Activated T-cell treated with anti-CD3 and anti-CD28 coated beads, Interleukin-2, amount 50 U/mL, for 1 hour (primary cell): ENCODE data around the gene ATP5F1D.

ENCODE experiments used
- DNase-seq: peaks from one replicate; pipeline ENCODE4 v3.0.0-alpha.2; 2020

ATP5F1D gene

DNA sequence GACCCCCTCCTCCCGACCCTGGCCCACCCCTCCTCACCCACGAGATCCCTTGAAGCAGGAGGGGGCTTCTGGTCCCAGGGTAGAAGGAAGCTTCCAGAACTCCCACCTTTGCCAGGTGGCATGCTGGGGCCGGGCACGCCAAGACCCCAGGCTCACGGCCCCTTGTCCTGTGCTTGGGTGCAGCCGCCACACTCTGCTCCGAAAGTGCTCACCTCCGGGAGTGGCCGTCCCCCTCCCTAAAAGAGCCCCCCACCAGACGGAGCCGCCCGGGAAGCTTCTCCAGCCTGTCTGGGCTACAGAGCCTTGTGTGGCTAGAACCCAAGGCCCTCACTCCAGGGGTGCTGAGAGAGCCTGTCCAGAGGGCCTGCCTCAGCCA, 42.4 kb downstream of the ATP5F1D start:
- DNase-seq: no peak

DNA sequence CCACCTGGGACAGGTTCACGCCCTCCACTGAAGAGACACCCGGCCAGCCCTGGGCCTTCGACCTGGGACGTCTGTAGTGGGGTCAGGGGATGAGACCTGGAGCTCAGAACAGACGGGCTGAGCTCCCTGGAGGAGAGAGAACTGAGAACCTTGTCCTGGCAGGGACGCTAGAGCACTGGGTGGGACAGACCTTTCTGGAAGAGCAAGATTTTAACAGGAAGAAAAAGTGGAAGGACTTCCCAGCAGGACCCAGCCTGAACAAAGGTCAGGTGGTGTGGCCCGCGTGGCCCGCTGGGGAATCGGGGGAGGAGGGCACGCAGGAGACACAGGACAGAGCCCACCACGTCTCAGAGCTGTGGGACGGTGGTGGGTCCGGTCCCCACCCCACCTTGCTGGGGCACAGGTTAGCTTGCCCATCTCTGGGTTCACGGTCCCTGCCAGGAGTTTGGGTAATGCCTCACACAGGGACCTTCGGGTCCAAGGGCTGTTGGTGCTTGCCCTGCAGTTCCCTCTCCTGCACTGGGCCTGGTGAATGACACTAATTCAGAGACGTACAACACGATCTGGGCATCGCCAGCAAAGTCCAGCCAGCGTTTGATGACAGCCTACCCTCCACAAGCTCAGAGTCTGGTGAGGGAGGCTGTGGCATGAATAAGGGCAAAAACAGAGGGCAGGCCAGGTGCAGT, 42.9 kb downstream of the ATP5F1D start:
- DNase-seq: no peak

DNA sequence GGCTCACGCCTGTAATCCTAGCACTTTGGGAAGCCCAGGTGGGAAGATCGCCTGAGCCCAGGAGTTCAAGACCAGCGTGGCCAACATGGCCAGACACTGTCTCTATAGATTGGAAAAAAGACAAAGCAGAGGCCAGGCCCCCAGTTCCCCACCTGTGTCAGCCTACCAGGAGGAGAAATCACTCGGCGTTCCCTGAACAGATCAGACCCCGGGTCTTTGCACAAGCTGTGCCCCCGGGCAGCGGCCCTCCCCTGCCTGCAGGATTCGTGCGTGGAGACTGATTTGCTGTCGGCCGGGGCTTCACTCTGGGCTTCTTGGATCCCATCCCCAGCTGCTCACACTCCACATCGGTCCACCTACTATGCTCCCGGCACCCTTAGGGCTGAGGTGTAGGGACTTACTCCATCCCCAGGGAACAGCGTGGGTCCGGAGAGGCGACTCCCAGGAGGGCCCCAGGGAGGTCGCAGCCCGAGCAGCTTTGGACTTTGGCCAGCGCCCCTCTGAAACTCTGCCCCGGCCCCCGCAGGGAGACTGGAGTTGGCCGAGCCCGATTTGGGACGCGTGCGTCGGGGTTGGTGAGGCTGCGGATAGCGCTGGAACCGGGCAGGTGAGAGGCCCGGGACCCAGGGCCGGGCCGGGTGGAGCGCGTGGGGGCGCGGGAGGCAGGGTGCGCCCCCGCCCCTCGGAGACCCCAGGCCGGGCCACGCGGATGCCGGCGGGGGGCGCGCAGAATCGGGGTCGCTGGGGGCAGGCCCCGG, 43.6 kb downstream of the ATP5F1D start:
- no peak for DNase-seq

DNA sequence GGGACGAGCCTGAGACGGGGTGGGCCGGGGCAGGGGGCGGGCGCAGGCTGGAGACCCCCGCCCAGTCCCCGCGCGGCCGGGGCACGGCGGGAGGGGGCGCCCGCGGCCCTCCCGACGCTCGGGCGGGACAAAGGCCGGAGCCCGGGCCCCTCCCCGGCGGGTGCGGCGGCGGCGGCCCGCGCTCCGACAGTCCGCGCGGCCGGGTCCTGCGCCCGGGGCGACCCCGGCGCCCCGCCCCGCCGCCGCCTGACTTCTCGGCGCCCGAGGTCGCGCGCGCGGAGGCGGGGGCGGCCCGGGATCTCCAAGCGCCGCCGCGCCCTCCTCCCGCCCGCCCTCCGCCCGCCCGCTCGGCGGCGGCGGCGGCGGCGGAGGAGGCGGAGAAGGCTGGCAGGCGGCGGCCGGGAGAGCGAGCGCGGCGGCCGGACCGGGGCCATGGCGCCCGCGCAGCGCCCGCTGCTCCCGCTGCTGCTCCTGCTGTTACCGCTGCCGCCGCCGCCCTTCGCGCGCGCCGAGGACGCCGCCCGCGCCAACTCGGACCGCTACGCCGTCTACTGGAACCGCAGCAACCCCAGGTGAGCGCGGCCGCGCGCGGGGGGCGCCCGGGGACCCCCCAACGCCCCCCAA, 44.3 kb downstream of the ATP5F1D start, which contains the start of gene EFNA2:
EFNA2 (plus strand) TSS at position 137 of the 624 bp plus-strand sequence; CDS start at position 433, 296 bp downstream.
- DNase-seq: no peak

DNA sequence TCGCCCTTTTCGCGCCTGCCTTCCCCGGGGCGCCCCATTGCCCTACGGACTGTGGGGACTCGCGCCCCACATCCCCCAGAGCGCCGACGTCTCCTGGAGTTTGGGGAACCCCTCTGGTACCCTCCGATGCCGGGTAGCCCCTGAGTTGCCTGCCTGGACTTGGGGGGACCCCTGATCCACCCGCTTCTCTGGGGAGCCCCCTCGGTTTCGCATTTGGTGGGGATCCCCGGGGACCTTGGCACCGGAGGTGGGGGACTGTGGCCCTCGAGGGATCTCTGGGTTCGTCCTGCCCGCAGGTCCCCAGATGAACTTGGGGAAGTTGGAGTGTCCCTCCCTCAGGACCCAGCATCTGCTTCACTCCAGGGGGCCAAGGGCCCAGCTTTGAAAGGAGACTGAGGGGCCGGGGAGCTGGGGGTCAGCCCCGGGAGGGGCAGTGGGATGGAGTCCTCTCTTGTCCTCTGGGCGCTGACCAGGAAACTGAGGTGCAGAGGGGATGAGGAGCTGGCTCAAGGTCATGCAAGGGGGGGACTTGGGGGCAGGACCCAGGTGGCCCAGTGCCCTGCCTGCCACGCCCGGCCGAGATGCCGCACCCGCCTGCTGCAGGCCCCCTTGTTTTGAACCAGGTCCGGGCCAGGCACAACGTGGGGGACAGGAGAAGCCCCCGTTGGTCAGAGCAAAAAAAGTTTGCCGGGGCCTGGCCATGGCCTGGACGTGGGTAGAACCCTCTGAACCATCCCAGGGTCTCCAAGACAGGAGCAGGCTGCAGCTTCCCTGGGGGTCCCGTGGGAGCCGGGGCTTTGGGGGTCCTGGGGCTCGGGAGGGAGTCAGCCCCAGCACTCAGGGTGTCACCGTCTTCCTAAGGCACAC, 45.2 kb downstream of the ATP5F1D start:
- DNase-seq: no peak

DNA sequence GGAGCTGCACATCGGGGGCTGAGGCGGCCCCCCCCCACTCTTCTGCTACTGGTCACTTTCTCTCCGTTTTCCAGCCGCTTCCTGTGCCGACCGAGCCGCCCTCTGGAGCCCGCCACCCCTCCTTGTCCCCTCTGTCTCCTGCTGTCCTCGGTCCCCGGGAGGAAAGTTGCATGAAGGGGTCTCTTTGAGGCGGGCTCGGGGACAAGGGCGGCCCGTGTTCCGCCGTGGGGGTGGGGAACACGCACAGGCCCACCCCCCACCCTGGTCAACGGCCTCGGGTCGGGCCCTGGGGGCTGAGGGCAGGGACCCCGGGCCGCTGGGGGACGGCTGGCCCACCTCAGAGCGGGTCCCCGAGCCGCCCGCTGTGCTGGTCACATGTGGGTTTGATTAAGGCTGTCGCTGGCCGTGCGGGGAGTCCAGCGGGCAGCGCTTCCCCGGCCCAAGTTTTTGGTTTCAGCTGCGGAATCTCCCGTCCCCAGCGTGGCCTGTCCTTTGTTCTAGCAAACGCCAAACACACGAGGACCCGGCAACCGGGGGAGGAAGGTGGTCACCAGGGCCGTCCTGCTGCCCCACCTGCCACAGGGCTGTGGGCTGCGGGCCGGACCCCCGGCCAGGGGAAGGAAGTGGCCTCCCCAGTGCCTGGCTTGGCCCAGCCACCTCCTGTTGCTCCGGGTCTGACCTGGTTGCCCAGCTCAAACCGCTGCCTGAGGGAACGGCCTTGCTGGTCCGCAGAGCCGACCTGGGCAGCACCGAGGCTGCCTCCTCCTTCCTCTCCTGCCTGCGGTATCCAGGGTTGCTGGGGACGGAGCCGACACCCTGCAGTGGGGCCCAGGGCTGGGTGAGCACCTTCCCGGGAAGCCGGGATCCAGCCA, 46.0 kb downstream of the ATP5F1D start:
- DNase-seq: no peak

DNA sequence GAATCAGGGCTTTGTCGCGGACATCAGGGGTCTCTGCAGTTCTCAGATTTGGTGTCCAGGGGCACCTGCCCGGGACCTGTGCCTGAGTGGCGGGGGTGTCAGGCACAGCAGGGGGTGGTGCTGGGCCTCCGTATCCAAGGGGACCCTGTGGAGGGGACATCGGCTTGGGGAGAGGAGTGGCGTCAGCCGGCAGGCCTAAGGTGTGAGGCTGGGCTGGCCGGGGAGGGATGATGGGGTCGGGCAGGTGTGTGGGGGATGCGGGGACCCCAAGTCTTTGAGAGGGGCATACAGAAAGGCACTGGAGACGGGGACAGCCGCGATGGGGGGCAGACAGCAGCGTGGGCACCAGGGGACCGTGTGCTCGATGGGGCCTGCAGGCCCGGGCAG, 46.7 kb downstream of the ATP5F1D start:
- DNase-seq: no peak

DNA sequence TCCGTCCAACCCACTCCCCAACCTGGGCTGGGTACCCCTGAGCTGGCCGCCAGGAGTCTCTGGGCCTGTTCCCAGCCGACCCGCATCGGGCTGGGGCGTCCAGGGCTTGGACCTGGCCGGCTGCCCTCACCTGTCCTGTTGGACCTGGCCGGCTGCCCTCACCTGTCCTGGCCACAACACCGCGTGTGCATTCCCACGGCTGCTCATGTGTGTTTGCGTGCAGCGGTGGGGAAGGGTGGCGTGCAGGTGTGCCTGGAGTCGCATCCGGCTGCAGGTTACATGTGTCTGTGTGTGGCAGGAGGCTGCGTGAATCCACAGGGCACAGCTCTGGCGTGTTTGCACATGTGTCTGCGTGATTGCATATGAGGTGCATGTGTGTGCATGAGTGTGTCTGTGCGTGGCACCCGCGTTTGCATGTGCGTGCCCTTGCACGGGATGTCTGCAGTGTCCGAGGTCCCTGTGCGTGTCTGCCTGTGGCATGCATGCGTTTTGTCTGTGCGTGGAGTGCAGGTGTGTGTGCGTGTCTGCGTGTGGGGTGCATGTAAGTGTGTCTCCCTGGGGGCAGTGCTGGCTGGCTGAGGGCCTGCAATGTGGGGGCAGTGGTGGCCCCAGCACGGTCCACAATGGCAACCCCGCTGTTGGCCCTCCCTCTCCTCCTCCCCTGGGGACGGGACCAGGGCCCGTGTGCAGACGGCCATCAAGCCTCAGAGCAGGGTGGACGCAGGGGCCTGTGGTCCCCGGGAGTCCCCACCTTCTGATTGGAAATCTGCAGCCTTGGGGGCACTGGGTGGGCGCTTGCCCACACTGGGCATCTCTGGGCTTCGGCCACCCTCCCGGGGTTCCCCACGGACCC, 47.5 kb downstream of the ATP5F1D start:
- DNase-seq: no peak

DNA sequence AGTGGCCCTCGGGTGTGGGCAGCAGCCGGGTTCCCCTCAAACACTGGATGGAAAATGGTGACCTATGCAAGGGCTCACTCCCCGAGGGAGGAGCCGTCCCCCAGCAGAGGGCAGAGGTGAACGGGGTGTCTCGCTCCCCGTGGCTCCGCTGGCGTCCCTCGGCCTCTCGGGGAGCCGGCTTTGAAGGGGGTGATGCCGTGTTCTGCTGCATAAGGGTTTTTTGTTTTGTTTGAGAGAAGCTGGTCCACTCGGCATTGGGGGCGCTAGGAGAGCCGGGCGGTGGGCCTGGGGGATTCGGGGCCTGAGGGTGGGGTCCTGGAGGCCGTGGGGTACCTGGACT, 48.1 kb downstream of the ATP5F1D start:
- no peak for DNase-seq

DNA sequence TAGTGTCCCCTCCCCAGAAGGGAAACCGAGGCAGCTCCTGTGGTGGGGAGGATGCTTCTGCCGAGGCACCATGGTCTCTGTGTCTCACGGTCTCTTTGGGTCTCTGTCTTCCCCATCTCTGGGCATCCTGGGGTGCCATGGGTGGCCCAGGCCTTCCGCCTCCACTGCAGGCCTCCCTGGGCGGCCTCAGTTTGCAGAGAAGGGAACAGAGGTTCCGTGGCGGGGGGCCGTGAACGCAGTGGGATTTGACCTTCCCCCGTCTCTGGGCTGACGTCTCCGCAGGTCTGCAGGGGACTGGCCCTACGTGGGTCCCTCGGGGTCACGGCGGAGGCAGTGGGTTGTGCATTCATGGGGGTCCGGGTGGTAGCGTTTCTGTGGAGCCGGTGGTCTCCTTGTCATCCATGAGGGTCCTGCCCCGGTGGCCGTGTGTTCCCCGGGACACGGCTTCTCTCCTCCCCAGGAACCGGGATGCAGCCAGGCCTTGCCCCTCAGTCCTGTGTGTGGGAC, 48.7 kb downstream of the ATP5F1D start:
- DNase-seq: no peak

DNA sequence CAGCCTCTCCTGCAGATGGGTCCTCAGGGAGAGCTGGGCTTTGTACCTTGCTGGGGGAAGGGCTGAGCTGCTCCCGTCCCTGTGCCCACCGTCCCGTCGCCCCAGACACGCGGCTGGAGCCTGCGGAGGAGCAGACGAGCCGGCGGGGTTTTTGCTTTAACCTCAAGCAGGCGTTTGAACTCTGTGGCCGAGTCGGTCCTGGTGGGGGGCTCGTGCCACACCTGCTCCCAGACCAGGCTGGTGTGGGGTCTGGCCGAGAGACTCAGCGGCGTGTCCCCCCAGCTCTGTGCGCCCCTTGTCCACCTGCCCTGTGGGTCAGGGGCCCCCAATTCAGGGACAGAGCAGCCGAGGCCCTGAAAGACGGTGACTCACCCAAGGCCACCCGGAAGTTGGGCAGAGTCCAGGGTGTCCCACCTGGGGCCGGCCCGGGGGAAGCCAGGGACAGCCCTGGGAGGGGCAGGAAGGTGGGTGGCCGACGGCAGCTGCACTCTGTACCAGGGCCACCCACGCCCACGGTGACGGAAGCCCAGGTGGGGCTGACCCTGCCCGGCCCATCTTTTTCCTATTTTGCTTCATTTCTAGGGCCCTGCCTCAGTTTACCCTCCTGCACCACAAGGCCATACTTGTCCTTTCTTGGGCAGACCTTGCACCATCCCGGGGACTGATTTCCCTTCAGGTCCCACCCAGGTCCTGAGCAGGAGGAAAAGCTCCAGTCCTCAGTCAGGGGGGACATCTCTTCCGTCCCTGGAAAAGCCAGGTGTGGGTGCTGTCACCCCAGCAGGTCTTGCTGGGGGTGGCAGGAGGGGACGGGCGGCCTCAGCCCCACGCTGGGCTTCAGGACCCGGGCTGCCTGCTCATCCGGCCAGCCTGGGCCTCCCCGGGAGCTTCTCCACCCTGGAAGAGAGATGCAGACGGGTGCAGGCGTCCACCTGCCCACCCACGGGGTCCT, 49.4 kb downstream of the ATP5F1D start:
- no peak for DNase-seq

DNA sequence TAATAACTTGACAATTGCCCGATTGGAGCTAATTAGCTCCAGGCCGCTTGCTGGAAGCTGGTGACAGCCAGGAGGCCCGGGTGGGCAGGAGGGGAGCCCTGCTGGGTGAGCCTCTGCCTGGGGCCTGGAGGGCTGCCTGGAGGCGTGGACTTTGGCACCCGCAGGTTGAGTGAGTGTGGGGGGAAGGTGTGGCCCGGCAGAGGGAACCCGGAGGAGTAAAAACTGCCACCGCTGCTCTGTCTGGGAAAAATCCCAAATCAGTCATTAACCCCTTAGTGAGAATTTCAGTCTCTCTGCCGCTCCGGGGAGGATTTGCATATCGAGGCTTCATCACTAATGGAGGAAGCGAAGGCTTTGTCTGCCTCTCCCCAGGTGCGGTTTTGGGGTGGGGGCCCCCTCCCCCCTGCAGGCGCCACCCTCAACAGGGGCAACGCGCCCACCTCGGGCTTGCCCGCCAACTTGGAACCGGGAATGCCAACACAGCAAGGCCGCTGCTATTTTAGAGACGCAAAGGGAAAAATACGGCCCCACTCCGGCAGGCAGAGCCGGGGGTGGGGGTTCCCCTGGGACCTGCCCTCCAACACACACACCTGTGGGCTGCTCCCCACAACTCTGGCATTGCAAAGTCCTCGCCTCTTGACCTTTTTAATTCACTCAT, 50.3 kb downstream of the ATP5F1D start:
- DNase-seq: no peak

DNA sequence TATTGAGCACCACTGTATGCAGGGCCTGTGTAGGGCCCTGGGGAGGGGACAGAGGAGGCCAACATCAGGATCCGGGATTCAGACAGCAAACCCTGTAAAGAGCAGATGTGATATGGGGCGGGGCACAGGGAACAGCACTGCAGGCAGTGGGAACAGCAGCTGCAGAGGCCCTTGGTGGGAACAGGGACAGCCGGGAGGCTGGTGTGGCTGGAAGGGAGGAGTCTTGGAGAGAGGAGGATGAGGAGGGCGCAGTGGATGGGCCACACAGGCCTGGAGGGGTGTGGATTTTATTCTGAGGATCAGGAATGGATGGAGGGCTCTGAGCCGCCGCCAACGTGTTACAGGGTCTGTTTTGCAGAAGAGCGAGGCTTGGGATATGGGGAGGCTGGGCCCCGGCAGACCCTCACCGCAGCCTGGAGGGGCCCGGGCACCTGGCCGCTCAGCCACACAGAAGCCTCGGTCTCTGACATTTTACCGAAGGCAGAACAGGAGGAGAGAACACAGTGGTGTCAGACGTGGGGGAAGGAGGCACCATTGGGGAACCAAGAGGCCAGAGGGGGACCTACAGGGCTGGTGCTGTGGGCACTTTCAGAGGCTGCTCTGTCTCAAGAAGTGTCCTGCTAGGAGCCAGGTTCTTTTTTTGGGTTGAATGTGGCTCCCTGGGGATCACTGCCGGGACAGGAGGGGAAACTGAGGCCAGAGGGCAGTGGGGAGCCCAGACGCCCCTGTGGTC, 51.0 kb downstream of the ATP5F1D start:
- DNase-seq: no peak

DNA sequence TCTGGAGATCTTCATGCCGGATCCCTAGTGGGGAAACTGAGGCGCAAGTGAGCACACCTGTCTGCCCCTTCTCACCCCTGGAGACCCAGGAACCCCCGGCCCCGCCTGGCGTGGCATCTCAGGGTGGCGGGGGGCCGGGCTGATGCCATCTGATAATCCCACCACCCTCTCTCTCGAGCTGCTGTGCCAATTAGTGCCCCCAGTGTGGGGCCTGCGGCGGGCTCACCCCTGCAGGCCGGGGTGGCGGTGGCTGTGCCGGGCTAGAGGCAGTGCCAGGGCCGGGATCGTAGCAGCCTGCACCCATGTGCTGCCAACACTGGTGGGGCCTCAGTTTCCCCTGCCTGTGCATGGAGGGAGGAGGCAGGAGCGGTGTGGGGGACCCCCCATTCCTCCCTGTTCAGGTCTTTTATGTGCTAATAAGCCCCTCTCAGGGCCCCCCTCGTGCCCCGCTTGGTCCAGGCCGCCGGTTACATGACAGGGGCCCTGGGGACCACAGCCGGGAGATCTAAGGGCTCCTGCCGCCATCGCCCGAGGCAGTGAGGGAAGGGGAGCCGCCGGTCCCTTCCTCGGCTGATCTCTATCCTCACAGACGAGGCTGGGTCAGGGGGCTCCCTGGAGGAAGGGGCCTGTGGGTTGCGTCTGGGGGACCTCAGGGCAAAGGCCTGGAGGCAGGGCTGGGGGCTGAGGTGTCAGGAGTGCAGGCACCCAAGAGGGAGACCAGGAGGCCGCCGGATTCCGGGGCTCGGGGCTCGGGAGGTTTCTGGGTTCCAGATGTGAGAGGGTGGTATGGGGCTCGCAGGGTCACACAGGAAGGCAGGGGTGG, 52.4 kb downstream of the ATP5F1D start:
- DNase-seq: no peak
